HEK293T (cell line): ENCODE data around the gene NR4A1.

ENCODE experiments used
- CTCF ChIA-PET: fragments of 350-600 bp; formaldehyde crosslinking; extraction: SDS; loops from one replicate; lab custom pipeline; 2021; ENCODE audit warnings: antibody characterized with exemption, inconsistent platforms; lab: Yijun Ruan, JAX
- POLR2A ChIA-PET: fragments of 350-600 bp; formaldehyde crosslinking; extraction: SDS; loops from one replicate; lab custom pipeline; 2020; ENCODE audit warnings: antibody characterized with exemption, inconsistent platforms; lab: Yijun Ruan, JAX
- DNase-seq: peaks from one replicate; pipeline ENCODE4 v3.0.0; 2012; ENCODE audit warnings: mixed read lengths; ENCODE audit errors: extremely low spot score
- ARNT ChIP-seq: fragments of 450-650 bp; IDR thresholded peaks from 2 replicates; pipeline ENCODE4 v1.6.1; 2017; ENCODE audit warnings: mild to moderate bottlenecking
- BHLHE40 ChIP-seq: fragments of 450-650 bp; IDR thresholded peaks from 2 replicates; pipeline ENCODE4 v1.6.1; 2016; ENCODE audit warnings: mild to moderate bottlenecking, moderate library complexity, borderline replicate concordance
- CTBP1 ChIP-seq: fragments of 450-650 bp; IDR thresholded peaks from 2 replicates; pipeline ENCODE4 v1.6.1; 2016; ENCODE audit warnings: borderline replicate concordance
- ELF4 ChIP-seq: fragments of 450-650 bp; IDR thresholded peaks from 2 replicates; pipeline ENCODE4 v1.6.1; 2017; ENCODE audit warnings: antibody characterized with exemption
- FOXA1 ChIP-seq: fragments of 450-650 bp; IDR thresholded peaks from 2 replicates; pipeline ENCODE4 v1.6.1; 2016; ENCODE audit warnings: mild to moderate bottlenecking
- FOXK2 ChIP-seq: fragments of 450-650 bp; IDR thresholded peaks from 2 replicates; pipeline ENCODE4 v1.6.1; 2016; ENCODE audit warnings: mild to moderate bottlenecking
- HDGF ChIP-seq: fragments of 450-650 bp; IDR thresholded peaks from 2 replicates; pipeline ENCODE4 v1.6.1; 2017; ENCODE audit warnings: antibody characterized with exemption, borderline replicate concordance
- L3MBTL2 ChIP-seq: fragments of 450-650 bp; conservative IDR thresholded peaks from 2 replicates; pipeline ENCODE4 v1.6.1; 2016; ENCODE audit warnings: mild to moderate bottlenecking
- LEF1 ChIP-seq: fragments of 450-650 bp; IDR thresholded peaks from 2 replicates; pipeline ENCODE4 v1.6.1; 2017; ENCODE audit warnings: mild to moderate bottlenecking, borderline replicate concordance
- NFRKB ChIP-seq: fragments of 450-650 bp; IDR thresholded peaks from 2 replicates; pipeline ENCODE4 v1.6.1; 2016; ENCODE audit warnings: mild to moderate bottlenecking, moderate library complexity
- PKNOX1 ChIP-seq: fragments of 450-650 bp; IDR thresholded peaks from 2 replicates; pipeline ENCODE4 v1.6.1; 2016
- SP1 ChIP-seq: fragments of 450-650 bp; IDR thresholded peaks from 2 replicates; pipeline ENCODE4 v1.6.1; 2017
- SUZ12 ChIP-seq: fragments of 450-650 bp; IDR thresholded peaks from 2 replicates; pipeline ENCODE4 v1.6.1; 2016; ENCODE audit warnings: mild to moderate bottlenecking
- TARDBP ChIP-seq: fragments of 450-650 bp; IDR thresholded peaks from 2 replicates; pipeline ENCODE4 v1.6.1; 2016
- ZNF384 ChIP-seq: fragments of 450-650 bp; IDR thresholded peaks from 2 replicates; pipeline ENCODE4 v1.6.1; 2016

Gene NR4A1

GRCh38 chr12:52015532-52016041 is 35.7 kb upstream of the NR4A1 start:
- no peak for DNase-seq
- CTCF ChIA-PET: no interaction called here
- TF ChIP-seq SUZ12 (no peak), L3MBTL2 (no peak), ZNF384 (no peak), SP1 (no peak), CTBP1 (no peak), TARDBP (no peak), ELF4 (no peak), FOXK2 (no peak), HDGF (no peak)
- POLR2A ChIA-PET: no interaction called here

GRCh38 chr12:52018433-52019112 is 32.7 kb upstream of the NR4A1 start:
- TF ChIP-seq PKNOX1: no peak
- TF ChIP-seq HDGF: no peak
- no peak for TF ChIP-seq L3MBTL2
- no peak for TF ChIP-seq LEF1
- no peak for TF ChIP-seq ARNT
- TF ChIP-seq ZNF384: no peak
- TF ChIP-seq FOXA1: no peak
- TF ChIP-seq ELF4: no peak
- no peak for TF ChIP-seq NFRKB
- no peak for DNase-seq
- CTCF ChIA-PET: interaction anchor here (0.7 to 9.7 kb wide), 2 partner anchors 15 to 131 kb away, joined by 3 to 99 read pairs; partner anchors contain the start of gene ANKRD33
- POLR2A ChIA-PET: interaction anchor here (0.6 to 1.0 kb wide), 2 partner anchors 14 to 30 kb away, joined by 3 read pairs; no protein-coding TSS in a partner anchor

GRCh38 chr12:52019113-52019770 is 32.0 kb upstream of the NR4A1 start:
- DNase-seq: no peak
- POLR2A ChIA-PET: interaction anchor here (1.0 to 3.8 kb wide), 2 partner anchors 15 kb away, joined by 3 to 15 read pairs; no protein-coding TSS in a partner anchor
- TF ChIP-seq ARNT: no peak
- TF ChIP-seq TARDBP: no peak
- TF ChIP-seq PKNOX1: no peak
- no peak for TF ChIP-seq BHLHE40
- no peak for TF ChIP-seq ELF4
- no peak for TF ChIP-seq SP1
- TF ChIP-seq L3MBTL2: no peak
- TF ChIP-seq ZNF384: no peak
- CTCF ChIA-PET: interaction anchor here (1.2 to 9.7 kb wide), 3 partner anchors 15 to 54 kb away, joined by 3 to 99 read pairs (median 3); no protein-coding TSS in a partner anchor

- peak; percentile 73 for DNase-seq
- POLR2A ChIA-PET: interaction anchor here (1.0 to 3.8 kb wide), 2 partner anchors 10 to 17 kb away, joined by 4 to 15 read pairs; no protein-coding TSS in a partner anchor
- CTCF ChIA-PET: interaction anchor here (0.6 to 9.7 kb wide), 13 partner anchors 9 to 782 kb away, joined by 3 to 99 read pairs (median 3); partner anchors contain the start of gene DAZAP2
- TF ChIP-seq TARDBP (no peak), PKNOX1 (no peak), SUZ12 (no peak)
Measured at GRCh38 chr12:52020539-52021336, 30.5 kb upstream of the NR4A1 start.

DNA sequence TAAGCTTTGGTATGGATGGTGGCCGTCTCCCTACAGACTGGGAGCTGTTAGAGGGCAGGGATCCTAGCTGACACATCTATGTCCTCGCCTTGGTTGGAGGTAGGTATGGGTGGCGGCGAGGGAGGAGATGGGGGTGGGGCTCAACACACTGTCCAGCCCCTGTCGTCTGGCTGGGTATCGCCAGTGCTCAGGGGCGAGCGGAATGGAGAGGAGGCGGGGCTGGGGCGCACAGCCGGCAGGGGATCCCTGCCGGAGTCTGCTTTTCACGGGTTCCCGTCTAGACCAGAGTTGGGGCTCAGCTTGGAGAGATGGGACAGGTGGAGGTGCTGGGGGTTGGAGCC is 28.4 kb upstream of the NR4A1 start:
- CTCF ChIA-PET: interaction anchor here (0.7 to 9.7 kb wide), 20 partner anchors 8 to 128 kb away, joined by 3 to 99 read pairs (median 4); partner anchors contain the start of gene ATG101
- 0 out of 2 replicates have a peak, but pooled peaks have one; percentile 27 for TF ChIP-seq HDGF
- TF ChIP-seq SP1: no peak
- DNase-seq: no peak
- POLR2A ChIA-PET: interaction anchor here (1.2 to 3.8 kb wide), 6 partner anchors 12 to 62 kb away, joined by 3 to 15 read pairs (median 6); partner anchors contain the start of genes ATG101 and NR4A1
